SK-N-SH treated with all-trans-retinoic acid at 6 μM for 48 hours (cell line): Measurements from ENCODE around the gene C1GALT1C1L.
"Not testable (repeated sequence)": the region's sequence is repeated elsewhere in the genome, so short reads cannot be mapped to it uniquely, and the experiment has no call there.

Experiments used
- ATAC-seq: fragments of 200-7000 bp; cut with Tn5 transposase; 3 replicates; pipeline ENCODE4 v1.9.1; 2020; ENCODE audit warnings: mild to moderate bottlenecking, moderate library complexity
- ARNTL ChIP-seq: fragments of 450-650 bp; formaldehyde crosslinking; IDR thresholded peaks from 2 replicates; pipeline ENCODE4 v1.5.0; 2020; ENCODE audit warnings: low read depth, mild to moderate bottlenecking, moderate library complexity, borderline replicate concordance
- ESRRG ChIP-seq: fragments of 250-450 bp; sonication (Bioruptor Pico); IDR thresholded peaks from 2 replicates; pipeline ENCODE4 v1.6.1; 2021; ENCODE audit warnings: mild to moderate bottlenecking
- GLIS3 ChIP-seq: fragments of 250-450 bp; sonication (Bioruptor Pico); IDR thresholded peaks from 2 replicates; pipeline ENCODE4 v1.5.0; 2020; ENCODE audit warnings: mild to moderate bottlenecking, moderate library complexity
- OSR1 ChIP-seq: fragments of 250-450 bp; sonication (Bioruptor Pico); IDR thresholded peaks from 2 replicates; pipeline ENCODE4 v1.8.0; 2022; ENCODE audit warnings: moderate library complexity, mild to moderate bottlenecking, inconsistent platforms
- SNAI2 ChIP-seq: fragments of 250-450 bp; sonication (Bioruptor Pico); IDR thresholded peaks from 2 replicates; pipeline ENCODE4 v1.5.0; 2020; ENCODE audit warnings: mild to moderate bottlenecking, moderate library complexity
- TCF4 ChIP-seq: fragments of 250-450 bp; sonication (Bioruptor Pico); IDR thresholded peaks from 2 replicates; pipeline ENCODE4 v1.8.0; 2021; ENCODE audit warnings: mild to moderate bottlenecking, moderate library complexity, borderline replicate concordance
- TOX ChIP-seq: fragments of 250-450 bp; sonication (Bioruptor Pico); IDR thresholded peaks from 2 replicates; pipeline ENCODE4 v1.8.0; 2021; ENCODE audit warnings: mild to moderate bottlenecking, moderate library complexity, borderline replicate concordance
- ZFP3 ChIP-seq: fragments of 250-450 bp; sonication (Bioruptor Pico); IDR thresholded peaks from 2 replicates; pipeline ENCODE4 v1.5.0; 2020; ENCODE audit warnings: mild to moderate bottlenecking, moderate library complexity
- ZFP30 ChIP-seq: fragments of 450-650 bp; formaldehyde crosslinking; IDR thresholded peaks from 2 replicates; pipeline ENCODE4 v1.5.0; 2022; ENCODE audit warnings: mild to moderate bottlenecking, moderate library complexity
- ZNF565 ChIP-seq: fragments of 450-650 bp; formaldehyde crosslinking; conservative IDR thresholded peaks from 2 replicates; pipeline ENCODE4 v1.5.0; 2020; ENCODE audit warnings: low read depth, mild to moderate bottlenecking, moderate library complexity
- ZNF8 ChIP-seq: fragments of 450-650 bp; formaldehyde crosslinking; IDR thresholded peaks from 2 replicates; pipeline ENCODE4 v1.5.0; 2020; ENCODE audit warnings: mild to moderate bottlenecking, moderate library complexity
- TF ChIP-seq, protein P1 (sequence below): fragments of 250-450 bp; sonication (Bioruptor Pico); IDR thresholded peaks from 2 replicates; pipeline ENCODE4 v1.5.0; 2020; ENCODE audit warnings: mild to moderate bottlenecking, moderate library complexity
- TF ChIP-seq, protein P2 (sequence below): fragments of 250-450 bp; sonication (Bioruptor Pico); IDR thresholded peaks from 2 replicates; pipeline ENCODE4 v1.5.1; 2021; ENCODE audit warnings: mild to moderate bottlenecking, moderate library complexity
- TF ChIP-seq, protein P3 (sequence below): fragments of 250-450 bp; sonication (Bioruptor Pico); IDR thresholded peaks from 2 replicates; pipeline ENCODE4 v1.8.0; 2020; ENCODE audit warnings: mild to moderate bottlenecking, moderate library complexity, borderline replicate concordance
- TF ChIP-seq, protein P4 (sequence below): fragments of 250-450 bp; sonication (Bioruptor Pico); IDR thresholded peaks from 2 replicates; pipeline ENCODE4 v1.5.1; 2020; ENCODE audit warnings: low read depth, mild to moderate bottlenecking, moderate library complexity

Gene C1GALT1C1L

DNA sequence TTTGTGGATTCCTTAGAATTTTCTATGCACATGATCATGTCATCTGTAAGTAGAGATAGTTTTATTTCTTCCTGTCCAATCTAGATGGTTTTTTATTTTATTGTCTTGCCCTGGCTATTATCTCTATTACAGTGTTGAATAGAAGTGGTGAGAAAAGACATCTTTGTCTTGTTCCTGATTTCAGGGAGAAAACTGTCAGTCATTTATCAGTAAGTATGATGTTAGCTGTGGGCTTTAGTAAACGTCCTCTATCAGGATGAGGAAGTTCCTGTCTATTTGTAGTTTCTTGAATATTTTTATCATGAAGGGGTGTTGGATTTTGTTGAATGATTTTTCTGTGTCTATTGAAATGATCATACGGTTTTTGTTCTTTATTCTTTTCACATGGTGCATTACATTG is 33.9 kb downstream of the C1GALT1C1L start:
- TF ChIP-seq ARNTL (CRISPR knock-in tag), result no peak
- no peak for TF ChIP-seq ESRRG
- TF ChIP-seq, protein P1, sequence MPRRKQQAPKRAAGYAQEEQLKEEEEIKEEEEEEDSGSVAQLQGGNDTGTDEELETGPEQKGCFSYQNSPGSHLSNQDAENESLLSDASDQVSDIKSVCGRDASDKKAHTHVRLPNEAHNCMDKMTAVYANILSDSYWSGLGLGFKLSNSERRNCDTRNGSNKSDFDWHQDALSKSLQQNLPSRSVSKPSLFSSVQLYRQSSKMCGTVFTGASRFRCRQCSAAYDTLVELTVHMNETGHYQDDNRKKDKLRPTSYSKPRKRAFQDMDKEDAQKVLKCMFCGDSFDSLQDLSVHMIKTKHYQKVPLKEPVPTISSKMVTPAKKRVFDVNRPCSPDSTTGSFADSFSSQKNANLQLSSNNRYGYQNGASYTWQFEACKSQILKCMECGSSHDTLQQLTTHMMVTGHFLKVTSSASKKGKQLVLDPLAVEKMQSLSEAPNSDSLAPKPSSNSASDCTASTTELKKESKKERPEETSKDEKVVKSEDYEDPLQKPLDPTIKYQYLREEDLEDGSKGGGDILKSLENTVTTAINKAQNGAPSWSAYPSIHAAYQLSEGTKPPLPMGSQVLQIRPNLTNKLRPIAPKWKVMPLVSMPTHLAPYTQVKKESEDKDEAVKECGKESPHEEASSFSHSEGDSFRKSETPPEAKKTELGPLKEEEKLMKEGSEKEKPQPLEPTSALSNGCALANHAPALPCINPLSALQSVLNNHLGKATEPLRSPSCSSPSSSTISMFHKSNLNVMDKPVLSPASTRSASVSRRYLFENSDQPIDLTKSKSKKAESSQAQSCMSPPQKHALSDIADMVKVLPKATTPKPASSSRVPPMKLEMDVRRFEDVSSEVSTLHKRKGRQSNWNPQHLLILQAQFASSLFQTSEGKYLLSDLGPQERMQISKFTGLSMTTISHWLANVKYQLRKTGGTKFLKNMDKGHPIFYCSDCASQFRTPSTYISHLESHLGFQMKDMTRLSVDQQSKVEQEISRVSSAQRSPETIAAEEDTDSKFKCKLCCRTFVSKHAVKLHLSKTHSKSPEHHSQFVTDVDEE (CRISPR knock-in tag), result no peak
- TF ChIP-seq, protein P2, sequence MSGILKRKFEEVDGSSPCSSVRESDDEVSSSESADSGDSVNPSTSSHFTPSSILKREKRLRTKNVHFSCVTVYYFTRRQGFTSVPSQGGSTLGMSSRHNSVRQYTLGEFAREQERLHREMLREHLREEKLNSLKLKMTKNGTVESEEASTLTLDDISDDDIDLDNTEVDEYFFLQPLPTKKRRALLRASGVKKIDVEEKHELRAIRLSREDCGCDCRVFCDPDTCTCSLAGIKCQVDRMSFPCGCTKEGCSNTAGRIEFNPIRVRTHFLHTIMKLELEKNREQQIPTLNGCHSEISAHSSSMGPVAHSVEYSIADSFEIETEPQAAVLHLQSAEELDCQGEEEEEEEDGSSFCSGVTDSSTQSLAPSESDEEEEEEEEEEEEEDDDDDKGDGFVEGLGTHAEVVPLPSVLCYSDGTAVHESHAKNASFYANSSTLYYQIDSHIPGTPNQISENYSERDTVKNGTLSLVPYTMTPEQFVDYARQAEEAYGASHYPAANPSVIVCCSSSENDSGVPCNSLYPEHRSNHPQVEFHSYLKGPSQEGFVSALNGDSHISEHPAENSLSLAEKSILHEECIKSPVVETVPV (CRISPR knock-in tag), result no peak
- TF ChIP-seq SNAI2 (CRISPR knock-in tag), result no peak
- no peak for TF ChIP-seq ZNF8
- ATAC-seq, result no peak

DNA sequence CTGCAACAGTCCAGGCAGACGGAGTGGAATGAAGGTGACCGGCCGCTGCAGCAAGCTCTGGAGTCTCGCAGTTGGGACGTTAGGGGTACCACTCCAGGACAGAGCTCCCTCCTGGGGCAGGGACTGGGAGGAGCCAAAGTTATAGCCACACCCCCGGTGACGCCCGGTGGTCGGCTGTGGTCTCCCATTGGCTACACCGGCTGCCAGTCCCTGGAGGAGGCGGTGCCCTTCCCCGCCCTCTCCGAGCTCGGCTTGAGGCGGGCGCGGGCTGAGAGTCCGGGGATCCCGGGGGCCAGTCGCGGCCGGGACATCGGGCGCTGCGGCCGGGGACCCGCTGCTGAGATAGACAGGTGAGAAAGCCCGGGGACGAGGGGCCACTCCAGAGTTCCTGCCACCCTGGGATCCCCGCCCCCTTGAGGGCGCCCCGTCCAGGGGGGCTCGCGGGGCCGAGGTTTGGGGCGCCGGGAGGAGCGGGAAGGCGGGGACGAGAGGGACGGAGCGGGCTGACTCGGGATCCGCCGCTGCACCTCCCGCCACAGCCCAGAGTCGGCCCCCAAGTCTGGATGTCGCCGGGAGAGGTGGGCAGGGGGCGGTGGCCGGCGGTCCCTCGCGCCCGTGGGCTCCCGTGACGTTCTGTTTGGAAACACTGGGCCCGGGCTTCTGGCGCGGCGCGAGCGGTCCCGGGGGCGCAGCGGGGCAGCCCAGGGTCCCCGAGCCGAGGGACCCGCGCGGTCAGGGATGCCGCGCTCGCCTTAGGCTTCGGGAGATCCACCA is 39.0 kb downstream of the C1GALT1C1L start, which contains the start of gene PLEKHH2:
Gene PLEKHH2 (plus strand): TSS at position 231 of the 774 bp plus-strand sequence. CDS start 7,414 bp downstream, outside the sequence.
- peak; percentile 99 for ATAC-seq
- TF ChIP-seq, protein P3, sequence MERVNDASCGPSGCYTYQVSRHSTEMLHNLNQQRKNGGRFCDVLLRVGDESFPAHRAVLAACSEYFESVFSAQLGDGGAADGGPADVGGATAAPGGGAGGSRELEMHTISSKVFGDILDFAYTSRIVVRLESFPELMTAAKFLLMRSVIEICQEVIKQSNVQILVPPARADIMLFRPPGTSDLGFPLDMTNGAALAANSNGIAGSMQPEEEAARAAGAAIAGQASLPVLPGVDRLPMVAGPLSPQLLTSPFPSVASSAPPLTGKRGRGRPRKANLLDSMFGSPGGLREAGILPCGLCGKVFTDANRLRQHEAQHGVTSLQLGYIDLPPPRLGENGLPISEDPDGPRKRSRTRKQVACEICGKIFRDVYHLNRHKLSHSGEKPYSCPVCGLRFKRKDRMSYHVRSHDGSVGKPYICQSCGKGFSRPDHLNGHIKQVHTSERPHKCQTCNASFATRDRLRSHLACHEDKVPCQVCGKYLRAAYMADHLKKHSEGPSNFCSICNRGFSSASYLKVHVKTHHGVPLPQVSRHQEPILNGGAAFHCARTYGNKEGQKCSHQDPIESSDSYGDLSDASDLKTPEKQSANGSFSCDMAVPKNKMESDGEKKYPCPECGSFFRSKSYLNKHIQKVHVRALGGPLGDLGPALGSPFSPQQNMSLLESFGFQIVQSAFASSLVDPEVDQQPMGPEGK (CRISPR knock-in tag), result peak; percentile 22; the same call in 1 of the 2 replicates
- TF ChIP-seq GLIS3 (CRISPR knock-in tag) (no peak), OSR1 (CRISPR knock-in tag) (no peak)
- TF ChIP-seq, protein P1 (CRISPR knock-in tag), result no peak

DNA sequence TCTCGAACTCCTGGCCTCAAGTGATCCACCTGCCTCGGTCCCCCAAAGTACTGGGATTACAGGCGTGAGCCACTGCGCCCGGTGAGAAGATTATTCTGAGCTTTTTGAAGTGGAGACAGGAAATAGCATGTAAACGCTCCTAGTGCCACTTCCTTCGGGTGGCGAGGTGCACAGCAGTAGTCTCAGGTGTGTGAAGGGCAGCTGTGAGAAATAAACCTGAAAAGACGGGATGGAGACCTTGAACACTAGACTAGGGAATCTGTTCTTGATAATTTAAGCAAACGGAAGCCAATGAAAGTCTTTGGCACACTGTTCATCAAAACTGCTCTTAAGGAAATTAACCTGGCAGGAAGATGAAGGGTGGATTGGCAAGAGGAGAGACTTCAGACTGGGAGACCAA is 39.6 kb downstream of the C1GALT1C1L start:
- ATAC-seq, result no peak
- TF ChIP-seq, protein P4, sequence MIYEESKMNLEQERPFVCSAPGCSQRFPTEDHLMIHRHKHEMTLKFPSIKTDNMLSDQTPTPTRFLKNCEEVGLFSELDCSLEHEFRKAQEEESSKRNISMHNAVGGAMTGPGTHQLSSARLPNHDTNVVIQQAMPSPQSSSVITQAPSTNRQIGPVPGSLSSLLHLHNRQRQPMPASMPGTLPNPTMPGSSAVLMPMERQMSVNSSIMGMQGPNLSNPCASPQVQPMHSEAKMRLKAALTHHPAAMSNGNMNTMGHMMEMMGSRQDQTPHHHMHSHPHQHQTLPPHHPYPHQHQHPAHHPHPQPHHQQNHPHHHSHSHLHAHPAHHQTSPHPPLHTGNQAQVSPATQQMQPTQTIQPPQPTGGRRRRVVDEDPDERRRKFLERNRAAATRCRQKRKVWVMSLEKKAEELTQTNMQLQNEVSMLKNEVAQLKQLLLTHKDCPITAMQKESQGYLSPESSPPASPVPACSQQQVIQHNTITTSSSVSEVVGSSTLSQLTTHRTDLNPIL (CRISPR knock-in tag), result no peak
- TF ChIP-seq TCF4 (CRISPR knock-in tag) (no peak), ARNTL (CRISPR knock-in tag) (no peak), ESRRG (no peak), TOX (CRISPR knock-in tag) (no peak), GLIS3 (CRISPR knock-in tag) (no peak), ZFP3 (CRISPR knock-in tag) (no peak), ZNF565 (CRISPR knock-in tag) (no peak), ZFP30 (CRISPR knock-in tag) (no peak), SNAI2 (CRISPR knock-in tag) (no peak)

DNA sequence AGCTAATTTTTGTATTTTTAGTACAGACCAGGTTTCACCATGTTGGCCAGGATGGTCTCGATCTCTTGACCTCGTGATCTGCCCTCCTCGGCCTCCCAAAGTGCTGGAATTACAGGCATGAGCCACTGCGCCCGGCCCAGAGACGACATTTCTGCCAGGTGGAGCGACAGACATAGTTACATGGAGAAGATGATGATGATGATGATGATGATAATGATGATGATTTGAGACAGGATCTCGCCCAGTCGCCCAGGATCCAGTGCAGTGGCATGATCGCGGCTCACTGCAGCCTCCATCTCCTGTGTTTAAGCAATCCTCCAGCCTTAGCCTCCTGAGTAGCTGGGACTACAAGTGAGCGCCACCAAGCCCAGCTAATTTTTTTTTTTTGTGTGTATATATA is 40.1 kb downstream of the C1GALT1C1L start:
- not testable (repeated sequence) for ATAC-seq
